ENCODE data around the gene C6orf141. TPM values are rescaled to one million over a fixed set of nuclear protein-coding genes. Genes with fewer than 3 reads are reported as not detected.

The C6orf141 gene
- total and polyA plus RNA-seq, 2 of the 13 experiments (the other 11 are each of a cell fraction or from before 2014, with no cell fraction given) = 0.07 TPM; not detected in 1

GRCh38 chr6:49524541-49524940 is 25.9 kb upstream of the C6orf141 start (continued):
- no peak for TF ChIP-seq ZNF318 (CRISPR knock-in tag; IDR thresholded peaks at IDR 0.05)
- 0 out of 2 replicates have a peak, but pooled peaks have one; percentile 10 for TF ChIP-seq ARID5B (CRISPR knock-in tag; IDR thresholded peaks at IDR 0.05)
- no peak for TF ChIP-seq CEBPB (IDR thresholded peaks at IDR 0.05; ENCODE audit: borderline replicate concordance, low read depth, low read length)
- no peak for TF ChIP-seq ZNF235 (CRISPR knock-in tag; IDR thresholded peaks at IDR 0.05; ENCODE audit: borderline replicate concordance)
- TF ChIP-seq ZNF687 (CRISPR knock-in tag; IDR thresholded peaks at IDR 0.05) = peak; percentile 32; the same call in 1 of the 2 replicates
- no peak for TF ChIP-seq SKI (IDR thresholded peaks at IDR 0.05; ENCODE audit: partially characterized antibody)
- TF ChIP-seq SUZ12 (IDR thresholded peaks at IDR 0.05; ENCODE audit: low read depth, low read length) = no peak

Data from HepG2 (cell line).